ENCODE results near the gene CACNA1B.

CACNA1B gene

GRCh38 chr9:138020120-138020794 lies 142.7 kb downstream of the CACNA1B start:
- DNase-seq: no peak

- no peak for DNase-seq
Measured at GRCh38 chr9:138020795-138021182, 143.2 kb downstream of the CACNA1B start.

- DNase-seq: no peak
Measured at GRCh38 chr9:138021251-138022056, 143.9 kb downstream of the CACNA1B start.

GRCh38 chr9:138022121-138022741 lies 144.6 kb downstream of the CACNA1B start:
- DNase-seq: no peak

GRCh38 chr9:138022756-138023393 lies 145.3 kb downstream of the CACNA1B start:
- DNase-seq: no peak

GRCh38 chr9:138023394-138024124 lies 146.0 kb downstream of the CACNA1B start:
- no peak for DNase-seq

- no peak for DNase-seq
Measured at GRCh38 chr9:138024131-138024530, 146.5 kb downstream of the CACNA1B start.

- DNase-seq: no peak
Measured at GRCh38 chr9:138024831-138025291, 147.3 kb downstream of the CACNA1B start.

GRCh38 chr9:138025417-138025816 lies 147.8 kb downstream of the CACNA1B start:
- no peak for DNase-seq

- no peak for DNase-seq
Measured at GRCh38 chr9:138025908-138026307, 148.3 kb downstream of the CACNA1B start.

- DNase-seq: no peak
Measured at GRCh38 chr9:138028596-138028995, 151.0 kb downstream of the CACNA1B start.

GRCh38 chr9:138031186-138031585 lies 153.6 kb downstream of the CACNA1B start:
- DNase-seq: no peak

- DNase-seq: no peak
Measured at GRCh38 chr9:138033950-138034349, 156.4 kb downstream of the CACNA1B start.

GRCh38 chr9:138037140-138037539 lies 159.6 kb downstream of the CACNA1B start:
- DNase-seq: no peak

GRCh38 chr9:138038244-138038671 lies 160.7 kb downstream of the CACNA1B start:
- no peak for DNase-seq

GRCh38 chr9:138040446-138041430 lies 163.2 kb downstream of the CACNA1B start:
- DNase-seq: no peak

- DNase-seq: no peak
Measured at GRCh38 chr9:138042146-138042545, 164.6 kb downstream of the CACNA1B start.

- no peak for DNase-seq
Measured at GRCh38 chr9:138042640-138043039, 165.1 kb downstream of the CACNA1B start.

GRCh38 chr9:138043061-138043410 lies 165.5 kb downstream of the CACNA1B start:
- no peak for DNase-seq

- DNase-seq: no peak
Measured at GRCh38 chr9:138043411-138044345, 166.1 kb downstream of the CACNA1B start.

Measured in DMS153 (cell line).